CD4-positive, alpha-beta T cell treated with Interleukin-21 for 1 hour (primary cell): Measurements from ENCODE around the gene SEMA5A.
"Not testable (repeated sequence)": the region's sequence is repeated elsewhere in the genome, so short reads cannot be mapped to it uniquely, and the experiment has no call there.

Experiments
- DNase-seq: peaks from one replicate; pipeline ENCODE4 v3.0.0-alpha.2; 2020

SEMA5A gene

GRCh38 chr5:9438596-9439354, 107.1 kb downstream of the SEMA5A start:
- DNase-seq: no peak

DNA sequence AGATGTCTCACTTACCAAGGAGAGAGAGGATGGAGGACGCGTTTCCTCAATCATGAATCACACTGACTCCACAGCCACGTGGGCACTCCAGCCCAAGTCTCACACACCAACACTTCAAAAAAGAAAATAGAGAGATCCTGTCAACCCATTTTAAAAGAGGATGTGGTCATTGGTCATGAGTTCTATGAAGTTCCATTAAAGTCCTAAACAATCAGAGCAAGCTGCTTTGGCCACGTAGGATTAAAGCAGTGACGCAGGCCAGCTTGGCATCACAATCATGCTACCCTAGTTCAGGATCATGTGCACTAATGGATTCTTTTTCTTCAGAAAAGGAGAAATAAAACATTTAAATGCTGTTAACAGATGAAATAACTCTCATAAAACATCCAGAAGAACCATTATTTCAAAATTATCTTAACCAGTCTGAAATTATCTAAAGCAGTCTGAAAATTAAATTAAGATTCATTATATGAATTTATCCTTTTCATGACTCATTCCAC, 108.1 kb downstream of the SEMA5A start:
- no peak for DNase-seq

GRCh38 chr5:9431496-9432258, 114.2 kb downstream of the SEMA5A start:
- no peak for DNase-seq

DNA sequence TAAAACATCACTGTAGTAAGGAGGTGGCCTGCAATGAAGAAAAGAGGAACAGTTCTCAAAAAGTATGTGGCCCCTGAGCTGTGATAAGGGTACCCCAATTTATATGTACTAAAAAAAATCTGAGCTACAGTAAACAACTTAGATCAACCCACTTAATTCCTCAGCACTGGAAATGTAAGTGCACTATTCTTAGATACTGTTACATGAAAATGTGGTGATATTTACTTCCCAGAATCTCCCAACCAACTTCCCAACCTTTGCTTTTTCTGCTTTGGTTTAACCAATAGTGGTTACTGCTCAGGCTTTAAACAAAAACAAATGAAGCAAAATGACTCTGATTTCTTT, 114.8 kb downstream of the SEMA5A start:
- DNase-seq: no peak

DNA sequence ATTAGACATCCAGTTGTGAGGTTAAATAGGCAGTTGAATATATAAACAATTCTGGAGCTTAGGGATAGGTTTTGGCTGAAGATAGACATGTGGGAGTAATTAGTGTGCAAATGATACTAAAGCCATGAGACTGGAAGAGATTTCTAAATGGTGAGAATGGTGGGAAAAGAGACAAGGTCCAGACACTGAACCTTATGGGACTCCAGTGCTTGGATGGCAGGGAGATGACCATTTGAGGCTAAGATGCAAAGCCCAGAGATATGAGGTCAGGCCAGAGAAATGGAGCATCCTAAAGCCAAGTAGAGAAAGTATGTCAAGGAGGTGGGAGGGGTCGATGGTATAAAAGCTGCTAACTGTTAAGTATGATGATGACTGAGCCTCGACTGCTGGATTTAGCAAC, 115.6 kb downstream of the SEMA5A start:
- no peak for DNase-seq

DNA sequence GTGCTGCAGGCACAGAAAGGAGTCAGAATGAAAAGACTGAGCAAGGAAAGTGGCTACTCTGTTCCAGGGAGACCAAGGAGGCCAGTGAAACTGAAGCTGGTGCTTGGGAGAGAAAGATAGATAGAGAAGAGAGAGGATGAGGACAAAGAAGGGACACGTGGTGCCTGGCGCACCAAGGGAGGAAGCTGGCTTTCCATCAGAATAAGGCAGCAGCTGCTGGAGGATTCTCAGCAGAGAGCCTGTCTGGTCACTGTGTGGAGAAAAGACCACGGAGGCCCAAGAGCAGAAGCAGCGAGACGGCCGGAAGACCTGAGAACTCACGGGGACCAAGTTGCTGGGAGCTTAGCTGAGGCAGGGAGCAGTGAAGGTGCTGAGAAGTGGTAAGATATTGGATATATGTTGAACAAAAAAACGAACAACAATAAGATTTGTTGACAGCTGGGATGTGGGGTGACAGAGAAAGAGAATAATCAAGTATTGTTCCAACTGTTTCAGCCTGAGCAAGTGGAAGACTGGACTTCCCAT, 116.1 kb downstream of the SEMA5A start:
- DNase-seq: no peak

DNA sequence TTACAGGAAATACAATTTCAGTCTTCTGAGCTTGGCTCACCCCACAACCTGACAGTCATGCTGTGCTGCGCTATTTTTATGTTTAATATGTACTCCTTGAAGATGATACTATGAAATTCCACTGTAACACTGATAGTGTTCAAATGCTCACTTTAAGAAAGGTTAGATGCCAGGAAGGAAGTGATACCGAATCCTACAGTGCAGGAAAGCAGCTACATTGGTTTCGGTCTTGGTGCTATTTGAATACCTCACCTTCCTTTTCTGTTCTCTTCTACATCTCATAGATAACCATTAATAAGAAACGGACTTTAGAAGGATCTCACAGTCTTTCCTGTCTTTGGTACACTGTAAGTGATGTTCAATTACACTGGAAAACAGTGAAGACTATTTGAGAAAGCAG, 117.6 kb downstream of the SEMA5A start:
- no peak for DNase-seq

DNA sequence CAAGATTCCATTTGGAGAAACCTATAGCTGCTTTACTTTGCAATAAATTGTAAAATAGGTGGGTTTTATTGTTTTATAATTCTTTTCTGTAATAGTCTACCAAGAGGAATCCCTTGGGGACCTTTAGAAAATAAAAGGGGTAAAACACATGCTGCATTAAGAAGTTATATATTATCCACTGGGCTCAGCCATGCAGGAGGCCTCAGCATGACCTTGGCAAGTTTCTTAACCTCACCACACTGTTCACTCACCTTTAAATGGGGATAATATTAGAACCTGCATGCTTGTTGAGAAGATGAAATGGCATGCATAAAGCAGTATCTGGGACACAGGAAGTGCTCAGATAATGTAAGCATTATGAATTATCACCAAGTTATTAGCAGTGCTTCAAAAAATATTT, 120.2 kb downstream of the SEMA5A start:
- DNase-seq: no peak

GRCh38 chr5:9423571-9423970, 122.3 kb downstream of the SEMA5A start:
- no peak for DNase-seq

DNA sequence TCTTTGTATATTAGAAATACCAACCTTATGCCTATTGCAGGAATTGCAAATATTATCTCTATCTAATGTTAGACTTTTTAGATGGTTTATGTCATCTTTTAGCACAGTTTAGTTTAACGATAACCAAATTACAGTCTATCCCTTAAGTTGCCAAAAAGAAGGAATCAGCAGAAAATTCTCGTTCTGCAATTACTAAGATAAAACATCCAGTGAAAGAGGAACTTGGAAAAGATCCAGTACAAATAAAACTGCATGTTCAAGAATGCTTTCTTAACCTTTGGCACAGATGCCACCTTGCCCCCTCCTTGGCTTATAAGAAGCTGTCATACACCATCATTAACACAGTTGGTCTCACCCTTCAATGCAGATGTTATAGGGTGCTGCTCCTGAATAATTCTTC, 124.0 kb downstream of the SEMA5A start:
- DNase-seq: no peak

DNA sequence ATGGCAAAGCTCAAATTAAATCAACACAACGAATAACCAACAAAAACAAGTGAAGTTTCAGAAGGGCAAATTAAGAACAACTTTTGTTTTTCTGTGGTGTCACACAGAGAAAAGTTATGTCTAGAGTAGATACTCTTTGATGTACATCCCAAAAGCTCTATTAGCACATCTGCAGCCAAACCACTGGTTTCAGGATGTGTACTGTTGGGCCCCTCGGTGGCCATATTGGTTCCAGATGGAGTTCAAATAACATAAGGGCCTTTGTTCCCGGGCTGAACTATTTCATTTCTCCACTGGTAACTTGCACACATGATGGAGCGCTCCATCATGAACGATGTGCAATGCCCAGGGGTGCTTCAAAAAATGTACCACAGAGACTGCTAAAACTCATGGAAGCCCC, 126.1 kb downstream of the SEMA5A start:
- DNase-seq: no peak

DNA sequence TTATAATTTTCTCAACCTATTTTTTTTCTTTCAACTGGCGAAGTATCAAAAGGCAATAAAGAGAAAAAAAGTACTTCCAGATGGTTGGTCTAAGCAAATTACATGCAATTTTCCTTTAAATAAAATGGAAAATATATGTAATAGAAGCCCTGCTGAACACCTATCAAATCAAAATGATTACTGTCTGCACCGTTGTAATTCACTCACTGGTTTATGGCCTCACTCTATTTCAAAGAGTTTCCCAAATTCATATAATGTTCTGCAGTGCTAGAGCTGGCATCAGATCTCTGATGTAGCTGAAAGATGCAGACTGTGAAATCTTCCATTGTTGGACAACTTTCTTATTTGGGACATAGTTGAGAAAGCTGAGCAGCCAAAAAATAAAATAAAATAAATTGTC, 130.3 kb downstream of the SEMA5A start:
- DNase-seq: no peak

- no peak for DNase-seq
Measured at GRCh38 chr5:9415091-9415490, 130.8 kb downstream of the SEMA5A start.

DNA sequence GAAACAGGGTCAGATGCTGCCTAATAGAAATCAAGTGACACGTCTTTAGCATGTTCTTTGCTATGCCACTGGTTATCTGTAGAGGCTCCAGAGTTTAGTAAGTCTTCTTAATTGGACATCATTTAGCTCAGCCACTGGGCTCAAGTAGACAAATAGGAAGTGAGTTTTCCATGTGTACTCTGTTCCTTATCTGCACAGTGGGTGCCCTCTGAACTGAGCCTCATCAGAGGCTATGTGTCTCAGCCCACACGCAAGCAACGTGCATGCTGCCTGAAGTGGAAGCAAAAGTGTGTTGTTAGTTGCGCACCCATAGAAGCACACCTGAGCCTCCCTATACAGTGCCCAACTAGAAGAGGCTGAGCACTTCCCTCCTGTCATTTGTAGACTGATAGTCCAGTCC, 134.7 kb downstream of the SEMA5A start:
- no peak for DNase-seq

DNA sequence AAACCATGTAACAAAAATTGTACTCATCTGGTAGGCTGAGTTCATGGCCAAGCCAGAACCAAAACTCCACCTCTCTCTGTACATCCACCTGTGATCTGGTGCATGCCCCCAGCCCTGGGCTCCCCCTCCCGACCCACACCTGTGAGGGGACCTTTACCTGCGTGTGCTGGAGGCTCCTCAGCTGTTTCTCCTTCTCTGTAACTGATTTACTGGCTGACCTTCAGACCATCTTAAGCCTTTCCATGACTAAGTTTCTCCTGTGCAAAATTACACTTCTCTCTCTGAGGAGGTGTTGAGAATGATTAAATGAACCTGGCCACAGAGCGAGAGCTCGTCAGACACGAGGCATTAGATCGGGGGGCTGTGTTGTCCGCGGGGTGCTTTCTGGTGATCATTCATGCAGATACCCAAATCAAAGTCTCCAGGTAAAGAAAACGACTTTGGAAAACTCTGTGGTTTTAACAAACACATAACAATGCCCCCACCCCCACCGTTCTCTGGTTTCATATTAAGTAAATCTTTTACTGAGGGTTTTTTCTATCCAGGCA, 136.4 kb downstream of the SEMA5A start:
- DNase-seq: no peak

DNA sequence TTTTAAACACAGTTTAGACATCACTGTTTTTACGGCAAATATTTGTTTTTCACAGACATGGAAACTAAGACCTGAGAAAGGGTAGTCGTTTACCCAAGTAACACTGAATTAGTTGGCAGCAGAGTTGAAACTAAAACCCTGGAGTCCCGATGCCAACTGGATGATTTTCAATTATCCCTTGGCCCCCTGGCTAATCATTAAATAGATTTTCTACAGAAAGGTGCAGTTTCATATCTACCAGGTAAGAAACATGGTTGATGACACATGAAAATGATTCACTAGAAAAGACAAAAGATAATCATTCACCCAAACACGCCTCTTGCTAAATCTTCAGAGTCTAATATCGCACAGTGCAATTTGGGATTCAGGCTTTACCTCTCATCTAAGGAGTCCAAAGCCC, 136.9 kb downstream of the SEMA5A start:
- DNase-seq: no peak

DNA sequence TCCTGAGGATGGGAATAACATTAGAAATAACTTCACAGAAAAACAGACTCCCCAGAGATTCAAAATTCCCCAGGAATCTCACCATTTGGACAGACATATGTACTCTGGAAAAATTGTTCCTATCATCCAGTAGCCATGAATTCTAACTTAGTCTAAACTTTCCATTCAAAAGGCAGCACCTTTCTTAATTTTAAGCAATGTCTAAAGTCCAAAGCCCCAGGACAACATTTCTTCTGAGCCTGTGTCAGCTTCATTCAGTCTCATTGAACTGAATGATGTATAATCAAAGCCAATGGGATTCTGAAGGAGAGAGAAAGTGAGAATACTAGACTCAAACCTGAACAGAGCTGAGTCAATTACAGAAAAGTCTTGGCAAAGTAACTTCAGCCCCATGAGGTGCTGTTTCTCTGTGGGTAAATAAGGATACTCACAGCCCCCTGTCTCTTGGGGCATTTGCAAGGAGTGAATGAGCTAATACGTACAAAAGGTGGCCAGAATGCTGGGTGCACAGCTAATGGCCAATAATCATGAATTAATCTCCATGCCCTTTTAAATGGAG, 140.6 kb downstream of the SEMA5A start:
- DNase-seq: no peak

DNA sequence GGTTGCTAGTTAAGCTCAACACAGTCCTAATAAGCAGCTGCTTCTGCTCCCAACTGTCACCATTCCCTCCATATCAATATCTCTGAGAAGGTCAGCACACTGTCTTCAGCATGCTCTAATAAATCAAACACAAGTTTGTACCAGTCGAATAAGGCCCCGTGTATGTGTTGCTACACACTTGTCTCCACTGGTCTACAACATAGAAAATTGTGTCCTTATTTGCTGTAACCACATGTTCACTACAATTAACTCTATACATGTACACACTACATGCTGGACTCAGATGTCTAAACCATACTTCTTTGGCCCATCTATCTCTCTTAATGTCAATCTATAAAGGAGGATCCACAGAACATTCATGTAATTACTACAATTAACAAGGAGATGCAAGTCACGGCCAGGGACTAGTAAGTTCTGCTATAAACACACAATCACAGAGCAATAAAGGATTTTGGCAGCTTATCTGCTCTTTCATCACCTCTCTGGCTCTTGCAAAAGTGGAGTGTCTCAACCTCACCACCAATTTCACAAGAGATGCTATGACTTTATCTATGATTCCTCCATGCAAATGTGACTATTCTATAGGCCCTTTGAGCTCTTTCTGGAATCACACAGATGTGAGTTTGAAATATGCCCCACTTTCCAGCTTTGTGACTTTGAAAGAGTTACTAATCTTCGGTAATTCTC, 143.9 kb downstream of the SEMA5A start:
- no peak for DNase-seq

- DNase-seq: not testable (repeated sequence)
Measured at GRCh38 chr5:9399783-9400182, 146.1 kb downstream of the SEMA5A start.

DNA sequence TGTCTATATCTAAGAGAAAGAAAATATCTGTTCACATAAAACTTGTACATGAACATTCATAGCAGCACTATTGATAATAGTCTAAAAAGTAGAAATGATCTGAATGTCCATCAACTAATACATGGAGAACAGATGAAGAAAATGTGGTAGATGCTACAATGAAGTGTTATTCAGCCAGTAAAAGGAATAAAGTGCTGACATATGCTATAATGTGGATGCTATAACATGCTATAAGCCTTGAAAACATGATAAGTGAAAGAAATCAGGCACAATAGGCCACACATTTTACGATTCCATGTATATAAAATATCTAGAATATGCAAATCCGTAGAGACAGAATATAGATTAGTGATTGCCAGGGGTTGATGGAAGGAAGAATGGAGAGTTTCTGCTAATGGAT, 146.8 kb downstream of the SEMA5A start:
- no peak for DNase-seq

- DNase-seq: no peak
Measured at GRCh38 chr5:9398227-9398626, 147.6 kb downstream of the SEMA5A start.

- DNase-seq: no peak
Measured at GRCh38 chr5:9396285-9396770, 149.5 kb downstream of the SEMA5A start.

DNA sequence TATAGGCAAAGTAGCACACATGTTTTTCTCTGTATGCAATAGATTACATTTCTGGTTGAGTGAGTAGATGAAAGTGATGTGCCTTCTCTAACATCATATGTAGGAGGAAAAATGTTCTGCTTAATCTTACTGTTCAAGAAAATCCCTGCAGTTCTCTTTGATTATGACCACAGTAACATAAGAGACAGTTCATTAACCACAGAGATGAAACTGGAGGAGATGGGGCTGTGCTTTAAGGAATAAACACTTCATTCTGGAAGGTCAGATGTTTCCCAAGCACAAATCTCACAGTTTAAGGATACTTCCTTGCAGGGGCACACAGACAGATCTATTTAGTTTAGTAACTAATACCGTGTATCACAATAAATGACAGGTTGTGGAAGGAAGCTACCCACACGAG, 150.2 kb downstream of the SEMA5A start:
- DNase-seq: no peak
